ENCODE results near the gene DEGS1. TPM values are rescaled to one million over a fixed set of nuclear protein-coding genes. Genes with fewer than 3 reads are reported as not detected.
A peak's percentile ranks its signal among the peaks of the same experiment; 100 is the strongest.

DEGS1 gene
- total and polyA plus RNA-seq, 2 experiments from 2014 or later: 45.7 to 67.9 TPM

GRCh38 chr1:224219612-224220059, 36.6 kb downstream of the DEGS1 start:
- no peak for ATAC-seq
- no peaks in the 10 kb centered on the region for H3K36me3 Mint-ChIP-seq (ENCODE audit: low read depth)
- H3K9me3 Mint-ChIP-seq: no peaks in the 10 kb centered on the region
- peaks cover 6% of the 10 kb centered on the region for H3K27me3 Mint-ChIP-seq (ENCODE audit: insufficient read depth, low read depth, poor library complexity)
- peaks cover 11% of the 10 kb centered on the region; the same call in 1 of the 2 replicates for H3F3A ChIP-seq (replicated peaks; ENCODE audit: low read depth)
- no peak overlapping the region for H3K27ac ChIP-seq (ENCODE audit: low read depth)
- no peak overlapping the region for H3K27ac Mint-ChIP-seq
- DNase-seq (ENCODE audit: low spot score): no peak
- peak overlapping the region; percentile 91; the same call in 1 of the 2 replicates for H2AFZ ChIP-seq
- peaks cover 25% of the 10 kb centered on the region for H3K4me1 Mint-ChIP-seq
- peaks cover 3% of the 10 kb centered on the region; the same call in 1 of the 2 replicates for H3K4me1 ChIP-seq (ENCODE audit: insufficient read depth)
- H3K9me2 ChIP-seq (ENCODE audit: insufficient read depth): no peaks in the 10 kb centered on the region
- no peak overlapping the region for H3K4me2 ChIP-seq
- no peaks in the 10 kb centered on the region for H4K20me1 ChIP-seq (replicated peaks; ENCODE audit: insufficient read depth)
- H3K4me3 Mint-ChIP-seq: no peak overlapping the region
- TF ChIP-seq JUNB (IDR thresholded peaks at IDR 0.05; ENCODE audit: unreplicated experiment): no peak
- no peak for TF ChIP-seq CTCF (conservative IDR thresholded peaks at IDR 0.05; ENCODE audit: low read depth in 2 of 2)
- no peak for TF ChIP-seq REST (IDR thresholded peaks at IDR 0.05; ENCODE audit: unreplicated experiment)
- TF ChIP-seq CREB1 (CRISPR knock-in tag; IDR thresholded peaks at IDR 0.05; ENCODE audit: low read depth): no peak
- no peak for TF ChIP-seq EZH2 (IDR thresholded peaks at IDR 0.05; ENCODE audit: low read depth, unreplicated experiment)
- no peak for TF ChIP-seq NANOG (IDR thresholded peaks at IDR 0.05; ENCODE audit: borderline replicate concordance)
- TF ChIP-seq STAT1 (IDR thresholded peaks at IDR 0.05; ENCODE audit: unreplicated experiment): no peak
- no peak for TF ChIP-seq ZNF114 (CRISPR knock-in tag; IDR thresholded peaks at IDR 0.05)
- TF ChIP-seq ETS1 (IDR thresholded peaks at IDR 0.05): no peak
- no peak for TF ChIP-seq POLR2AphosphoS5 (IDR thresholded peaks at IDR 0.05; ENCODE audit: low read depth)
- no peak for TF ChIP-seq ZNF331 (CRISPR knock-in tag; IDR thresholded peaks at IDR 0.05; ENCODE audit: low read depth)
- TF ChIP-seq ZNF462 (CRISPR knock-in tag; IDR thresholded peaks at IDR 0.05): no peak
- no peak for TF ChIP-seq EZH2phosphoT487 (IDR thresholded peaks at IDR 0.05; ENCODE audit: unreplicated experiment)
- H3K79me2 ChIP-seq (replicated peaks; ENCODE audit: insufficient read depth): no peaks in the 10 kb centered on the region
- H3K36me3 ChIP-seq (ENCODE audit: insufficient read depth): no peaks in the 10 kb centered on the region
- H3K4me3 ChIP-seq: no peak overlapping the region
- no peaks in the 10 kb centered on the region for H3K27me3 ChIP-seq (ENCODE audit: insufficient read depth)

All from GM23338 (cell line).